DOHH2 (cell line): ENCODE data around the gene CYYR1.

Source experiments
- H3F3A ChIP-seq: fragments of 200-600 bp; sonication (generic), shearing (Covaris generic); 2 replicates; pipeline ENCODE4 v1.6.0; 2016; ENCODE audit warnings: antibody characterized with exemption, mild to moderate bottlenecking; ENCODE audit not compliant: control insufficient read depth, insufficient read depth
- H3K27ac ChIP-seq: fragments of 200-600 bp; sonication (generic); 2 replicates; pipeline ENCODE4 v1.5.1; 2014; ENCODE audit warnings: low read depth, mild to moderate bottlenecking, low read length, moderate library complexity
- H3K27me3 ChIP-seq: fragments of 200-600 bp; sonication (generic); 2 replicates; pipeline ENCODE4 v1.6.1; 2014; ENCODE audit warnings: mild to moderate bottlenecking, low read length, mixed read lengths; ENCODE audit not compliant: control insufficient read depth
- H3K36me3 ChIP-seq: fragments of 200-600 bp; sonication (generic); 2 replicates; pipeline ENCODE4 v1.6.1; 2014; ENCODE audit warnings: mild to moderate bottlenecking, low read length, moderate library complexity, mixed read lengths; ENCODE audit not compliant: control insufficient read depth
- H3K4me1 ChIP-seq: fragments of 200-600 bp; sonication (generic); 2 replicates; pipeline ENCODE4 v1.6.1; 2014; ENCODE audit warnings: mild to moderate bottlenecking, low read length, mixed read lengths; ENCODE audit not compliant: control insufficient read depth
- H3K4me2 ChIP-seq: fragments of 200-600 bp; sonication (generic); 2 replicates; pipeline ENCODE4 v1.6.0; 2014; ENCODE audit warnings: mild to moderate bottlenecking, low read length, moderate library complexity
- H3K4me3 ChIP-seq: fragments of 200-600 bp; sonication (generic); 2 replicates; pipeline ENCODE4 v1.5.1; 2014; ENCODE audit warnings: mild to moderate bottlenecking, low read length, mixed read lengths
- H3K79me2 ChIP-seq: fragments of 200-600 bp; sonication (generic); 2 replicates; pipeline ENCODE4 v1.6.1; 2014; ENCODE audit warnings: mild to moderate bottlenecking, low read length, mixed read lengths; ENCODE audit not compliant: control insufficient read depth
- H3K9me2 ChIP-seq: fragments of 200-600 bp; sonication (generic); replicated peaks from 2 replicates; pipeline ENCODE4 v1.6.1; 2014; ENCODE audit warnings: mild to moderate bottlenecking, low read length, mixed read lengths; ENCODE audit not compliant: control insufficient read depth
- H3K9me3 ChIP-seq: fragments of 200-600 bp; sonication (generic); 2 replicates; pipeline ENCODE4 v1.6.1; 2014; ENCODE audit warnings: antibody characterized with exemption, low read length, mixed read lengths; ENCODE audit not compliant: control insufficient read depth, insufficient read depth
- H4K20me1 ChIP-seq: fragments of 200-600 bp; sonication (generic); 2 replicates; pipeline ENCODE4 v1.6.0; 2014; ENCODE audit warnings: low read depth, mild to moderate bottlenecking, antibody characterized with exemption, low read length, moderate library complexity; ENCODE audit not compliant: control insufficient read depth, insufficient read depth
- CTCF ChIP-seq: fragments of 200-600 bp; sonication (generic); IDR thresholded peaks from one replicate; pipeline ENCODE4 v1.5.1; 2014; ENCODE audit warnings: antibody characterized with exemption, mild to moderate bottlenecking, low read depth, low read length; ENCODE audit not compliant: poor library complexity, severe bottlenecking
- EZH2phosphoT487 ChIP-seq: fragments of 200-600 bp; sonication (generic); IDR thresholded peaks from 2 replicates; pipeline ENCODE4 v1.6.1; 2017; ENCODE audit warnings: borderline replicate concordance, mild to moderate bottlenecking, antibody characterized with exemption, low read length, moderate library complexity, mixed read lengths

Gene CYYR1

GRCh38 chr21:26443291-26443690, 129.8 kb downstream of the CYYR1 start:
- Histone ChIP-seq H3K4me2 (no peak overlapping the region), H3K27ac (no peak overlapping the region), H3K36me3 (no peaks in the 10 kb centered on the region), H3K27me3 (no peaks in the 10 kb centered on the region), H3K79me2 (no peaks in the 10 kb centered on the region), H3K9me2 (no peaks in the 10 kb centered on the region; the same call in 1 of the 2 replicates), H3K9me3 (no peaks in the 10 kb centered on the region), H4K20me1 (no peaks in the 10 kb centered on the region), H3F3A (no peaks in the 10 kb centered on the region), H3K4me3 (no peak overlapping the region), H3K4me1 (no peaks in the 10 kb centered on the region)
- TF ChIP-seq CTCF (no peak), EZH2phosphoT487 (no peak)

GRCh38 chr21:26441149-26441548, 131.9 kb downstream of the CYYR1 start:
- Histone ChIP-seq H3K9me3 (no peaks in the 10 kb centered on the region), H4K20me1 (no peaks in the 10 kb centered on the region), H3F3A (no peaks in the 10 kb centered on the region), H3K9me2 (no peaks in the 10 kb centered on the region; the same call in 1 of the 2 replicates), H3K27ac (no peak overlapping the region), H3K79me2 (no peaks in the 10 kb centered on the region), H3K27me3 (no peaks in the 10 kb centered on the region), H3K4me1 (no peaks in the 10 kb centered on the region), H3K4me2 (no peak overlapping the region), H3K36me3 (no peaks in the 10 kb centered on the region), H3K4me3 (no peak overlapping the region)
- TF ChIP-seq CTCF: no peak
- TF ChIP-seq EZH2phosphoT487: no peak

GRCh38 chr21:26438976-26439375, 134.1 kb downstream of the CYYR1 start:
- no peaks in the 10 kb centered on the region for H3K4me1 ChIP-seq
- H3K4me2 ChIP-seq: no peak overlapping the region
- TF ChIP-seq CTCF: no peak
- no peak for TF ChIP-seq EZH2phosphoT487
- H3F3A ChIP-seq: no peaks in the 10 kb centered on the region
- no peaks in the 10 kb centered on the region for H3K79me2 ChIP-seq
- H3K27ac ChIP-seq: no peak overlapping the region
- no peaks in the 10 kb centered on the region for H3K9me3 ChIP-seq
- H3K27me3 ChIP-seq: no peaks in the 10 kb centered on the region
- no peaks in the 10 kb centered on the region for H3K36me3 ChIP-seq
- H3K4me3 ChIP-seq: no peak overlapping the region
- H4K20me1 ChIP-seq: no peaks in the 10 kb centered on the region
- no peaks in the 10 kb centered on the region; the same call in 1 of the 2 replicates for H3K9me2 ChIP-seq
